ENCODE measurements around the gene PTPRG. TPM values are rescaled to one million over a fixed set of nuclear protein-coding genes. Genes with fewer than 3 reads are reported as not detected.

The PTPRG gene
- total RNA-seq, 2 experiments from 2014 or later = 0.03 to 0.05 TPM

DNA sequence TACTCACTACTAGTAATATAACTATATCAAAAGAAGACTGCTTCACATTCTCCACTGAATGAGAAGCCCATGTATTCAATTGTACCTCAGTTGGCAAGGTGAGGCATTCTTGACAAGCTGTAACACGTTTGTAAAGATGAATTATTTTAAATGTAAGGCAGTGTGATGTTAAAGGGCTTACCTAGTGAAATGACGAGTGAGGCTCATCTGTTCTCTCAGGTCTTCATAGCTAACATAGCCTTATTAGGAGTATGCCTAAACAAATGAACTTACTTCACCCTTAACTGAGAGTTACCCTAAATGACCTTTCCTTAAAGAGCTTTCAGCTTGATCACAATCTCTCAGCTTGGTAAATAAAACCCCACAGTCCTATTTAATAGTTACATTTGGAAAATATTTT, 684.7 kb downstream of the PTPRG start:
- no peak overlapping the region for H3K4me3 Mint-ChIP-seq
- H3K27me3 ChIP-seq (ENCODE audit: control insufficient read depth in 1 of 2, insufficient read depth in 2 of 2, low read length in 2 of 2) = no peaks in the 10 kb centered on the region
- H3K36me3 ChIP-seq (ENCODE audit: insufficient read depth, low read length) = no peaks in the 10 kb centered on the region
- ATAC-seq (ENCODE audit: poor library complexity) = no peak
- H3K27ac ChIP-seq (ENCODE audit: low read depth in 1 of 2, low read length in 2 of 2) = no peak overlapping the region
- H3K27ac Mint-ChIP-seq = no peak overlapping the region
- intact Hi-C loops (cut with DNase I, micrococcal nuclease) = no loop called here
- H3K9me3 ChIP-seq (ENCODE audit: control insufficient read depth in 1 of 2, insufficient read depth in 1 of 2, low read length in 2 of 2) = no peaks in the 10 kb centered on the region
- H3K4me3 ChIP-seq (ENCODE audit: low read length) = no peak overlapping the region
- H3K36me3 Mint-ChIP-seq (ENCODE audit: low read depth) = no peaks in the 10 kb centered on the region
- POLR2A ChIA-PET = no interaction called here
- H3K9me3 Mint-ChIP-seq = no peaks in the 10 kb centered on the region
- no peaks in the 10 kb centered on the region for H3K4me1 Mint-ChIP-seq (ENCODE audit: low read depth)
- H3K4me1 ChIP-seq (ENCODE audit: insufficient read depth, low read length) = no peaks in the 10 kb centered on the region
- H3K27me3 Mint-ChIP-seq = peaks cover 23% of the 10 kb centered on the region
- CTCF ChIA-PET = no interaction called here
- DNase-seq = no peak
- TF ChIP-seq, protein P1, sequence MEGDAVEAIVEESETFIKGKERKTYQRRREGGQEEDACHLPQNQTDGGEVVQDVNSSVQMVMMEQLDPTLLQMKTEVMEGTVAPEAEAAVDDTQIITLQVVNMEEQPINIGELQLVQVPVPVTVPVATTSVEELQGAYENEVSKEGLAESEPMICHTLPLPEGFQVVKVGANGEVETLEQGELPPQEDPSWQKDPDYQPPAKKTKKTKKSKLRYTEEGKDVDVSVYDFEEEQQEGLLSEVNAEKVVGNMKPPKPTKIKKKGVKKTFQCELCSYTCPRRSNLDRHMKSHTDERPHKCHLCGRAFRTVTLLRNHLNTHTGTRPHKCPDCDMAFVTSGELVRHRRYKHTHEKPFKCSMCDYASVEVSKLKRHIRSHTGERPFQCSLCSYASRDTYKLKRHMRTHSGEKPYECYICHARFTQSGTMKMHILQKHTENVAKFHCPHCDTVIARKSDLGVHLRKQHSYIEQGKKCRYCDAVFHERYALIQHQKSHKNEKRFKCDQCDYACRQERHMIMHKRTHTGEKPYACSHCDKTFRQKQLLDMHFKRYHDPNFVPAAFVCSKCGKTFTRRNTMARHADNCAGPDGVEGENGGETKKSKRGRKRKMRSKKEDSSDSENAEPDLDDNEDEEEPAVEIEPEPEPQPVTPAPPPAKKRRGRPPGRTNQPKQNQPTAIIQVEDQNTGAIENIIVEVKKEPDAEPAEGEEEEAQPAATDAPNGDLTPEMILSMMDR (IDR thresholded peaks at IDR 0.05) = no peak

DNA sequence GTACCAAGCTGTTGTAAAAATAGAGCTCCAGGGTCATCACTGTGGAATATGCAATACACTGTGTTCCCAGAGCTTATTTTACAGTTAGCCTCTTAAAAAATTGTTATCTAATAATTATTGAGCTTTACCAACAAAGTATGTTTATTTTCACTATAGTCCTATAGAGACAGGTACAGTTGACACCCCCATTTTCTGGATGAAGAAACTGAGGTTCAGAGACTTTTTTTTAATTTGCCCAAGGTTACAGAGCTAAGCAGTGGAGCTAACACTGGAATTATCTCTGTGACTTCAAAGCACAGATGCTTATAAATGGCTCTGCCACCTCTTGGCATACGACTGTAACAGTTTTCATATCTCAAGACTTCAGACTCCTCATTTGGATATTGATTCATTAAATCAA, 685.6 kb downstream of the PTPRG start:
- no peak for ATAC-seq (ENCODE audit: poor library complexity)
- no peak for DNase-seq
- no peaks in the 10 kb centered on the region for H3K36me3 ChIP-seq (ENCODE audit: insufficient read depth, low read length)
- intact Hi-C loops (cut with DNase I, micrococcal nuclease) = no loop called here
- H3K4me3 ChIP-seq (ENCODE audit: low read length) = no peak overlapping the region
- Mint-ChIP-seq H3K27ac (no peak overlapping the region), H3K4me1 (ENCODE audit: low read depth) (no peaks in the 10 kb centered on the region), H3K9me3 (no peaks in the 10 kb centered on the region), H3K4me3 (no peak overlapping the region), H3K36me3 (ENCODE audit: low read depth) (no peaks in the 10 kb centered on the region), H3K27me3 (peaks cover 25% of the 10 kb centered on the region)
- TF ChIP-seq, protein P1 (IDR thresholded peaks at IDR 0.05) = no peak
- no peaks in the 10 kb centered on the region for H3K27me3 ChIP-seq (ENCODE audit: control insufficient read depth in 1 of 2, insufficient read depth in 2 of 2, low read length in 2 of 2)
- no peaks in the 10 kb centered on the region for H3K4me1 ChIP-seq (ENCODE audit: insufficient read depth, low read length)
- ChIA-PET POLR2A (no interaction called here), CTCF (no interaction called here)
- H3K27ac ChIP-seq (ENCODE audit: low read depth in 1 of 2, low read length in 2 of 2) = no peak overlapping the region
- H3K9me3 ChIP-seq (ENCODE audit: control insufficient read depth in 1 of 2, insufficient read depth in 1 of 2, low read length in 2 of 2) = no peaks in the 10 kb centered on the region

DNA sequence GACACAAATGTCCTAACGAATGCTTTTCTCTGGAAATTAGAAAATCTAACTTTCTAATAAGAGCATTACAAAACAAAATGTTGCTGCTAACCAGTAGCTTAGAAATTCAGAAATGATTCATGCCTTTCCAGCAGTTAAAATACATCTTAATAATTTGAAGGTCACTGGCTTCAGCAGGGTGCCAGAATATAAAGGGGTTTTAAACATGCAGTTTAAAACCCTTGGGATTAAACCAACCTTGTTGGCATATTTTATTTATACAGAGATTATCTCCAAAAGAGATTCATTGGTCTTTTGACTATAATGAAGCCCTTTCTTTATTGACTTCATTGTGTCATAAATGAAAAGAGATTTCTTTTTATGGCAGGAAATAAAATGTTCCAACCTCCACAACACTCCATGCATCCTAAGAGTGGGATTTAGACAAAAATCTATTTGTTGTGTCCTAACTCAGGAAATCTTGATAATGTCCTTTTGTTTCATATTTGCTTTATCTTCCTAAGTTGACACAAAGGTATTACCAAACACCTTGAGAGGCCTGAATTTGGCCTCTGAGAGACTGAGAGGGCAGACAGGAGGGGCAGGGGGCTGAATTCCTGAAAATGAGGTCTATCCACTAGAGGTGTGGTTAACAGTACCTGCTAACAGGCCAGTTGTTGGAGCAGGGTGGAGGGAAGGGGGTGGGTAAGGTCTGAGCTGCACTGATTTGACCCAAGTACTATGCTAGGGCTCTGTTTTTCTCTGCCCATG, 687.5 kb downstream of the PTPRG start:
- peaks cover 22% of the 10 kb centered on the region for H3K27me3 Mint-ChIP-seq
- H3K4me3 Mint-ChIP-seq = no peak overlapping the region
- no peaks in the 10 kb centered on the region for H3K4me1 Mint-ChIP-seq (ENCODE audit: low read depth)
- ChIA-PET POLR2A (no interaction called here), CTCF (no interaction called here)
- Histone ChIP-seq H3K9me3 (ENCODE audit: control insufficient read depth in 1 of 2, insufficient read depth in 1 of 2, low read length in 2 of 2) (no peaks in the 10 kb centered on the region), H3K27me3 (ENCODE audit: control insufficient read depth in 1 of 2, insufficient read depth in 2 of 2, low read length in 2 of 2) (no peaks in the 10 kb centered on the region), H3K36me3 (ENCODE audit: insufficient read depth, low read length) (no peaks in the 10 kb centered on the region), H3K4me1 (ENCODE audit: insufficient read depth, low read length) (no peaks in the 10 kb centered on the region), H3K27ac (ENCODE audit: low read depth in 1 of 2, low read length in 2 of 2) (no peak overlapping the region), H3K4me3 (ENCODE audit: low read length) (no peak overlapping the region)
- H3K36me3 Mint-ChIP-seq (ENCODE audit: low read depth) = no peaks in the 10 kb centered on the region
- intact Hi-C loops (cut with DNase I, micrococcal nuclease) = no loop called here
- TF ChIP-seq, protein P1 (IDR thresholded peaks at IDR 0.05) = no peak
- H3K9me3 Mint-ChIP-seq = no peaks in the 10 kb centered on the region
- no peak for ATAC-seq (ENCODE audit: poor library complexity)
- DNase-seq = no peak
- H3K27ac Mint-ChIP-seq = no peak overlapping the region

Data from CD4-positive, alpha-beta T cell (primary cell).